Fibroblast of gingiva (primary cell): ENCODE results near the gene LNX1.
"Not testable (repeated sequence)": the region's sequence is repeated elsewhere in the genome, so short reads cannot be mapped to it uniquely, and the experiment has no call there.

Experiments
- DNase-seq: peaks from one replicate; pipeline ENCODE4 v3.0.0-alpha.2; 2011; ENCODE audit warnings: low read depth

Gene LNX1

GRCh38 chr4:53497487-53498244 lies 93.6 kb downstream of the LNX1 start:
- DNase-seq = peak; percentile 90

GRCh38 chr4:53494851-53495250 lies 96.4 kb downstream of the LNX1 start:
- DNase-seq = peak; percentile 19

- DNase-seq = peak; percentile 97
Measured at GRCh38 chr4:53490965-53491622, 100.2 kb downstream of the LNX1 start.

- DNase-seq = peak; percentile 38
Measured at GRCh38 chr4:53490161-53490956, 100.9 kb downstream of the LNX1 start.

- DNase-seq = peak; percentile 45
Measured at GRCh38 chr4:53489279-53489889, 101.9 kb downstream of the LNX1 start.

GRCh38 chr4:53487766-53488165 lies 103.5 kb downstream of the LNX1 start:
- DNase-seq = no peak

GRCh38 chr4:53485658-53486040 lies 105.6 kb downstream of the LNX1 start:
- DNase-seq = no peak

GRCh38 chr4:53484911-53485657 lies 106.2 kb downstream of the LNX1 start:
- peak; percentile 46 for DNase-seq

GRCh38 chr4:53483250-53483649 lies 108.0 kb downstream of the LNX1 start:
- DNase-seq = no peak

GRCh38 chr4:53481586-53481985 lies 109.7 kb downstream of the LNX1 start:
- no peak for DNase-seq

- DNase-seq = no peak
Measured at GRCh38 chr4:53480909-53481308, 110.4 kb downstream of the LNX1 start.

GRCh38 chr4:53479736-53480525 lies 111.4 kb downstream of the LNX1 start:
- no peak for DNase-seq

GRCh38 chr4:53478671-53479456 lies 112.4 kb downstream of the LNX1 start:
- DNase-seq = peak; percentile 86

- DNase-seq = no peak
Measured at GRCh38 chr4:53477636-53478035, 113.7 kb downstream of the LNX1 start.

GRCh38 chr4:53477038-53477565 lies 114.2 kb downstream of the LNX1 start:
- DNase-seq = peak; percentile 67

- DNase-seq = peak; percentile 99
Measured at GRCh38 chr4:53476232-53477037, 114.9 kb downstream of the LNX1 start.

- not testable (repeated sequence) for DNase-seq
Measured at GRCh38 chr4:53466576-53466975, 124.7 kb downstream of the LNX1 start.

- DNase-seq = no peak
Measured at GRCh38 chr4:53465891-53466290, 125.4 kb downstream of the LNX1 start.

GRCh38 chr4:53465281-53465680 lies 126.0 kb downstream of the LNX1 start:
- peak; percentile 27 for DNase-seq
